Osteocyte (in vitro differentiated cells): Measurements from ENCODE around the gene PSMD3. TPM values are rescaled to one million over a fixed set of nuclear protein-coding genes. Genes with fewer than 3 reads are reported as not detected.

Experiments
- DNase-seq: peaks from one replicate; pipeline ENCODE4 v3.0.0; 2021; ENCODE audit warnings: mixed read lengths; ENCODE audit not compliant: unreplicated experiment; ENCODE audit errors: extremely low spot score
- H3K27ac Mint-ChIP-seq: one replicate; pipeline ENCODE4 v1.8.0; 2021; ENCODE audit warnings: mild to moderate bottlenecking, mixed read lengths; ENCODE audit not compliant: unreplicated experiment
- H3K27me3 Mint-ChIP-seq: one replicate; pipeline ENCODE4 v1.8.0; 2021; ENCODE audit warnings: mixed read lengths; ENCODE audit not compliant: unreplicated experiment
- H3K36me3 Mint-ChIP-seq: one replicate; pipeline ENCODE4 v1.8.0; 2021; ENCODE audit warnings: mixed read lengths; ENCODE audit not compliant: unreplicated experiment
- H3K4me1 Mint-ChIP-seq: one replicate; pipeline ENCODE4 v1.8.0; 2021; ENCODE audit warnings: mixed read lengths; ENCODE audit not compliant: unreplicated experiment
- H3K4me3 Mint-ChIP-seq: one replicate; pipeline ENCODE4 v1.8.0; 2021; ENCODE audit warnings: mild to moderate bottlenecking, moderate library complexity, mixed read lengths; ENCODE audit not compliant: unreplicated experiment
- H3K9me3 Mint-ChIP-seq: one replicate; pipeline ENCODE4 v1.8.0; 2021; ENCODE audit warnings: mixed read lengths; ENCODE audit not compliant: unreplicated experiment
- total RNA-seq: library from RNA; stranded (reverse); gene quantifications from 2 replicates; pipeline ENCODE4 v1.2.1, GENCODE V29; 2021
- TF ChIP-seq, protein P1 (sequence below): fragments of 200-600 bp; sonication (generic); IDR thresholded peaks from 2 replicates; pipeline ENCODE4 v1.5.0; 2021; ENCODE audit warnings: antibody characterized with exemption, mild to moderate bottlenecking, moderate library complexity

PSMD3 gene
- total RNA-seq, 1 donor from 2014 or later: 96.9 TPM

DNA sequence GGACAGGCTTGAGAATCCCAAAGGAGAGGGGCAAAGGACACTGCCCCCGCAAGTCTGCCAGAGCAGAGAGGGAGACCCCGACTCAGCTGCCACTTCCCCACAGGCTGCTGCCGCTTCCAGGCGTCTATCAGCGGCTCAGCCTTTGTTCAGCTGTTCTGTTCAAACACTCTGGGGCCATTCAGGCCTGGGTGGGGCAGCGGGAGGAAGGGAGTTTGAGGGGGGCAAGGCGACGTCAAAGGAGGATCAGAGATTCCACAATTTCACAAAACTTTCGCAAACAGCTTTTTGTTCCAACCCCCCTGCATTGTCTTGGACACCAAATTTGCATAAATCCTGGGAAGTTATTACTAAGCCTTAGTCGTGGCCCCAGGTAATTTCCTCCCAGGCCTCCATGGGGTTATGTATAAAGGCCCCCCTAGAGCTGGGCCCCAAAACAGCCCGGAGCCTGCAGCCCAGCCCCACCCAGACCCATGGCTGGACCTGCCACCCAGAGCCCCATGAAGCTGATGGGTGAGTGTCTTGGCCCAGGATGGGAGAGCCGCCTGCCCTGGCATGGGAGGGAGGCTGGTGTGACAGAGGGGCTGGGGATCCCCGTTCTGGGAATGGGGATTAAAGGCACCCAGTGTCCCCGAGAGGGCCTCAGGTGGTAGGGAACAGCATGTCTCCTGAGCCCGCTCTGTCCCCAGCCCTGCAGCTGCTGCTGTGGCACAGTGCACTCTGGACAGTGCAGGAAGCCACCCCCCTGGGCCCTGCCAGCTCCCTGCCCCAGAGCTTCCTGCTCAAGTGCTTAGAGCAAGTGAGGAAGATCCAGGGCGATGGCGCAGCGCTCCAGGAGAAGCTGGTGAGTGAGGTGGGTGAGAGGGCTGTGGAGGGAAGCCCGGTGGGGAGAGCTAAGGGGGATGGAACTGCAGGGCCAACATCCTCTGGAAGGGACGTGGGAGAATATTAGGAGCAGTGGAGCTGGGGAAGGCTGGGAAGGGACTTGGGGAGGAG lies 34.7 kb downstream of the PSMD3 start, which contains the start of gene CSF3:
TSS of gene CSF3 (plus strand) at position 436 of the 993 bp plus-strand sequence. CDS start at position 471, 35 bp downstream.
- TF ChIP-seq, protein P1, sequence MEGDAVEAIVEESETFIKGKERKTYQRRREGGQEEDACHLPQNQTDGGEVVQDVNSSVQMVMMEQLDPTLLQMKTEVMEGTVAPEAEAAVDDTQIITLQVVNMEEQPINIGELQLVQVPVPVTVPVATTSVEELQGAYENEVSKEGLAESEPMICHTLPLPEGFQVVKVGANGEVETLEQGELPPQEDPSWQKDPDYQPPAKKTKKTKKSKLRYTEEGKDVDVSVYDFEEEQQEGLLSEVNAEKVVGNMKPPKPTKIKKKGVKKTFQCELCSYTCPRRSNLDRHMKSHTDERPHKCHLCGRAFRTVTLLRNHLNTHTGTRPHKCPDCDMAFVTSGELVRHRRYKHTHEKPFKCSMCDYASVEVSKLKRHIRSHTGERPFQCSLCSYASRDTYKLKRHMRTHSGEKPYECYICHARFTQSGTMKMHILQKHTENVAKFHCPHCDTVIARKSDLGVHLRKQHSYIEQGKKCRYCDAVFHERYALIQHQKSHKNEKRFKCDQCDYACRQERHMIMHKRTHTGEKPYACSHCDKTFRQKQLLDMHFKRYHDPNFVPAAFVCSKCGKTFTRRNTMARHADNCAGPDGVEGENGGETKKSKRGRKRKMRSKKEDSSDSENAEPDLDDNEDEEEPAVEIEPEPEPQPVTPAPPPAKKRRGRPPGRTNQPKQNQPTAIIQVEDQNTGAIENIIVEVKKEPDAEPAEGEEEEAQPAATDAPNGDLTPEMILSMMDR: no peak
- H3K9me3 Mint-ChIP-seq: no peaks in the 10 kb centered on the region
- H3K36me3 Mint-ChIP-seq: peaks cover 13% of the 10 kb centered on the region
- no peak for DNase-seq
- no peak within 1 kb of the TSS for H3K27ac Mint-ChIP-seq
- H3K27me3 Mint-ChIP-seq: no peaks in the 10 kb centered on the region
- H3K4me1 Mint-ChIP-seq: peaks cover 13% of the 10 kb centered on the region
- H3K4me3 Mint-ChIP-seq: no peak within 1 kb of the TSS

DNA sequence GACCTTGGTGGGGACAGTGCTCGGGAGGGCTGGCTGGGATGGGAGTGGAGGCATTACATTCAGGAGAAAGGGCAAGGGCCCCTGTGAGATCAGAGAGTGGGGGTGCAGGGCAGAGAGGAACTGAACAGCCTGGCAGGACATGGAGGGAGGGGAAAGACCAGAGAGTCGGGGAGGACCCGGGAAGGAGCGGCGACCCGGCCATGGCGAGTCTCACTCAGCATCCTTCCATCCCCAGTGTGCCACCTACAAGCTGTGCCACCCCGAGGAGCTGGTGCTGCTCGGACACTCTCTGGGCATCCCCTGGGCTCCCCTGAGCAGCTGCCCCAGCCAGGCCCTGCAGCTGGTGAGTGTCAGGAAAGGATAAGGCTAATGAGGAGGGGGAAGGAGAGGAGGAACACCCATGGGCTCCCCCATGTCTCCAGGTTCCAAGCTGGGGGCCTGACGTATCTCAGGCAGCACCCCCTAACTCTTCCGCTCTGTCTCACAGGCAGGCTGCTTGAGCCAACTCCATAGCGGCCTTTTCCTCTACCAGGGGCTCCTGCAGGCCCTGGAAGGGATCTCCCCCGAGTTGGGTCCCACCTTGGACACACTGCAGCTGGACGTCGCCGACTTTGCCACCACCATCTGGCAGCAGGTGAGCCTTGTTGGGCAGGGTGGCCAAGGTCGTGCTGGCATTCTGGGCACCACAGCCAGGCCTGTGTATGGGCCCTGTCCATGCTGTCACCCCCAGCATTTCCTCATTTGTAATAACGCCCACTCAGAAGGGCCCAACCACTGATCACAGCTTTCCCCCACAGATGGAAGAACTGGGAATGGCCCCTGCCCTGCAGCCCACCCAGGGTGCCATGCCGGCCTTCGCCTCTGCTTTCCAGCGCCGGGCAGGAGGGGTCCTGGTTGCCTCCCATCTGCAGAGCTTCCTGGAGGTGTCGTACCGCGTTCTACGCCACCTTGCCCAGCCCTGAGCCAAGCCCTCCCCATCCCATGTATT lies 35.7 kb downstream of the PSMD3 start:
- Mint-ChIP-seq H3K27ac (no peak overlapping the region), H3K4me1 (peaks cover 19% of the 10 kb centered on the region), H3K4me3 (no peak overlapping the region), H3K36me3 (peaks cover 13% of the 10 kb centered on the region), H3K9me3 (no peaks in the 10 kb centered on the region), H3K27me3 (no peaks in the 10 kb centered on the region)
- no peak for DNase-seq
- TF ChIP-seq, protein P1: no peak

GRCh38 chr17:40017422-40018080 lies 36.9 kb downstream of the PSMD3 start:
- H3K36me3 Mint-ChIP-seq: peaks cover 19% of the 10 kb centered on the region

GRCh38 chr17:40018211-40019121 lies 37.9 kb downstream of the PSMD3 start:
- no peaks in the 10 kb centered on the region for H3K9me3 Mint-ChIP-seq
- no peaks in the 10 kb centered on the region for H3K27me3 Mint-ChIP-seq
- TF ChIP-seq, protein P1: no peak
- no peak overlapping the region for H3K27ac Mint-ChIP-seq
- no peak overlapping the region for H3K4me3 Mint-ChIP-seq
- no peak for DNase-seq
- H3K36me3 Mint-ChIP-seq: peaks cover 19% of the 10 kb centered on the region
- peaks cover 34% of the 10 kb centered on the region for H3K4me1 Mint-ChIP-seq

More at GRCh38 chr17:40017422-40018080, 36.9 kb downstream of the PSMD3 start:
- H3K27me3 Mint-ChIP-seq: no peaks in the 10 kb centered on the region
- TF ChIP-seq, protein P1: no peak
- no peak for DNase-seq
- no peak overlapping the region for H3K4me3 Mint-ChIP-seq
- H3K4me1 Mint-ChIP-seq: peaks cover 31% of the 10 kb centered on the region
- H3K9me3 Mint-ChIP-seq: no peaks in the 10 kb centered on the region
- H3K27ac Mint-ChIP-seq: no peak overlapping the region
